MM.1S (cell line): Measurements from ENCODE around the gene ACVR1.

Source experiments
- EZH2 ChIP-seq: fragments of 300-600 bp; sonication (generic); optimal IDR thresholded peaks from 2 replicates; pipeline ENCODE3; 2017; ENCODE audit warnings: low read depth, mild to moderate bottlenecking, antibody characterized with exemption, low read length, mixed read lengths
- TF ChIP-seq, protein P1 (sequence below): fragments of 300-600 bp; sonication (generic); IDR thresholded peaks from 2 replicates; pipeline ENCODE4 v1.5.1; 2016; ENCODE audit warnings: antibody characterized with exemption, low read length, mixed read lengths

GRCh38 chr2:157819761-157820160, 56.4 kb downstream of the ACVR1 start:
- TF ChIP-seq EZH2: no peak
- TF ChIP-seq, protein P1, sequence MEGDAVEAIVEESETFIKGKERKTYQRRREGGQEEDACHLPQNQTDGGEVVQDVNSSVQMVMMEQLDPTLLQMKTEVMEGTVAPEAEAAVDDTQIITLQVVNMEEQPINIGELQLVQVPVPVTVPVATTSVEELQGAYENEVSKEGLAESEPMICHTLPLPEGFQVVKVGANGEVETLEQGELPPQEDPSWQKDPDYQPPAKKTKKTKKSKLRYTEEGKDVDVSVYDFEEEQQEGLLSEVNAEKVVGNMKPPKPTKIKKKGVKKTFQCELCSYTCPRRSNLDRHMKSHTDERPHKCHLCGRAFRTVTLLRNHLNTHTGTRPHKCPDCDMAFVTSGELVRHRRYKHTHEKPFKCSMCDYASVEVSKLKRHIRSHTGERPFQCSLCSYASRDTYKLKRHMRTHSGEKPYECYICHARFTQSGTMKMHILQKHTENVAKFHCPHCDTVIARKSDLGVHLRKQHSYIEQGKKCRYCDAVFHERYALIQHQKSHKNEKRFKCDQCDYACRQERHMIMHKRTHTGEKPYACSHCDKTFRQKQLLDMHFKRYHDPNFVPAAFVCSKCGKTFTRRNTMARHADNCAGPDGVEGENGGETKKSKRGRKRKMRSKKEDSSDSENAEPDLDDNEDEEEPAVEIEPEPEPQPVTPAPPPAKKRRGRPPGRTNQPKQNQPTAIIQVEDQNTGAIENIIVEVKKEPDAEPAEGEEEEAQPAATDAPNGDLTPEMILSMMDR: no peak
